PC-9 (cell line): ENCODE data around the gene ZBTB8B.

Experiments used
- EZH2 ChIP-seq: fragments of 200-600 bp; sonication (generic); IDR thresholded peaks from 2 replicates; pipeline ENCODE4 v1.8.0; 2017; ENCODE audit warnings: antibody characterized with exemption, low read depth
- TF ChIP-seq, protein P1 (sequence below): fragments of 200-600 bp; sonication (generic); conservative IDR thresholded peaks from 2 replicates; pipeline ENCODE4 v1.6.1; 2017; ENCODE audit warnings: mixed run types, antibody characterized with exemption, mild to moderate bottlenecking, moderate library complexity

DNA sequence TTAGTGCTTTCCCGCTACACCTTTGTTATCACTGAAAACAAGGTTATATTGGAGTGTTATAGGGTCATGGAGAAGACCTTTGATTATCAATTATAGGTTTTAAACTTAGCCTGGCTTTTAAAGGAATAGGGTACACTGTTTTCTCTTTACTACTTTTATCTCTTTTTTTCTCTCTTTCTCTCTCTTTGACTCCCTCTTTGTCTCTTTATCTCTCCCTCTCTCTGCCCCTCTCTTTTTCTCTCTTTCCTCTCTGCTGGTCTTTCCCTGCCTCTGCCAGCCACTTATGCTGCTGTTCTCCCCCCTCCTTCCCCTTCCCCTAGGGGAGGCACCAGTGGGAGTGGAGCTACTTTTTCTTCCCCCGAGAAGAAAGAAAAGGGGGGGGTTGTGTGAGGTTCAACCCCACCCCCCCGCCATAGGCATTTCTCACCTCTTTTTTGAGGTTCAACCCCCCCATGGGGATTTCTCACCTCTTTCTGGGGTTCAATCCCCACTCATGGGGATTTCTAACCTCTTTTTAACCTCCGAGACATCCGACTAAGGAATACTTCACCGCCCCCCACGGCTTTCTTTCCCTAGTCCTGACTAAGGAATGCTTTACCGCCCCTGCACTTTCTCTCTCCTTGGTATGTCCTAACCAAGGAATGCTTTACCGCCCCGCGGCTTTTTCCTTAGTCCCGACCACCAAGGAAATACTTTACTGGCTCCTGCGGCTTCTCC, 17.2 kb upstream of the ZBTB8B start:
- TF ChIP-seq, protein P1, sequence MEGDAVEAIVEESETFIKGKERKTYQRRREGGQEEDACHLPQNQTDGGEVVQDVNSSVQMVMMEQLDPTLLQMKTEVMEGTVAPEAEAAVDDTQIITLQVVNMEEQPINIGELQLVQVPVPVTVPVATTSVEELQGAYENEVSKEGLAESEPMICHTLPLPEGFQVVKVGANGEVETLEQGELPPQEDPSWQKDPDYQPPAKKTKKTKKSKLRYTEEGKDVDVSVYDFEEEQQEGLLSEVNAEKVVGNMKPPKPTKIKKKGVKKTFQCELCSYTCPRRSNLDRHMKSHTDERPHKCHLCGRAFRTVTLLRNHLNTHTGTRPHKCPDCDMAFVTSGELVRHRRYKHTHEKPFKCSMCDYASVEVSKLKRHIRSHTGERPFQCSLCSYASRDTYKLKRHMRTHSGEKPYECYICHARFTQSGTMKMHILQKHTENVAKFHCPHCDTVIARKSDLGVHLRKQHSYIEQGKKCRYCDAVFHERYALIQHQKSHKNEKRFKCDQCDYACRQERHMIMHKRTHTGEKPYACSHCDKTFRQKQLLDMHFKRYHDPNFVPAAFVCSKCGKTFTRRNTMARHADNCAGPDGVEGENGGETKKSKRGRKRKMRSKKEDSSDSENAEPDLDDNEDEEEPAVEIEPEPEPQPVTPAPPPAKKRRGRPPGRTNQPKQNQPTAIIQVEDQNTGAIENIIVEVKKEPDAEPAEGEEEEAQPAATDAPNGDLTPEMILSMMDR = no peak
- no peak for TF ChIP-seq EZH2
